Measurements from ENCODE around the gene CCK. TPM values are rescaled to one million over a fixed set of nuclear protein-coding genes. Genes with fewer than 3 reads are reported as not detected.

The CCK gene
- total RNA-seq, 1 donor from 2014 or later: not detected

DNA sequence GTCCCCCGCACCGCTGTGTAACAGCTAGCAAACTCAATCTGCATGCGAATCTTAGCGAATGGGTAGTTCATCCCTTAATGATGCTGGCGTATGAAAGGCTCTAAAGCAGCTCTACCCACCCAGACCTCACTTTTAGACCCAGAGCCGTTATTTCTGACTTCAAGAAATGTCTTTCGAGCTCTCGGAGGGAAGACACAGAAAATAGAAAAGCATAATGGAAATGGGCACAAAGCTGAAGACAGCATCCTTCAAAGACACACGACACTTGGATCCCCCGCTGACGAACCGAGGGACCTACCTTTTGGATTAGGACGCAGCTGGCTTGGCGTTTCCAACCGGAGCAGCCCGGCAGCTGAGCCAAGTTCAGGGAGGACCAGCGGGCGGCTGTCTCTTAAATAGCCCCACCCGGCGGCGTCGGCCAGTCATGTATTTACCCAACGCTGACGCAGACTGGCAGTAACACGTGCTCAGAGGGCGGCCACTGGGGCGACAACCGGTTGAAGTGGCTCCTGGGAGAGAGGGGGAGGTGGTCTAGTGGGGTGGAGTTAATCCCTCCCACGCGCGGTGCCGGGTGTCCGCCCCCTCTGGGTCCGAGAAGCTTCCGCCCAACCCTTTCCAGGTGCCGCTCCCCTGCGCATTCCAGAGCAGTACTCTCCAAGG lies 1.5 kb downstream of the CCK start:
- Histone ChIP-seq H3K27ac (no peak overlapping the region), H3K4me3 (no peak overlapping the region), H3K4me1 (peaks cover 27% of the 10 kb centered on the region), H3K27me3 (no peaks in the 10 kb centered on the region), H3K36me3 (no peaks in the 10 kb centered on the region), H3K9me3 (no peaks in the 10 kb centered on the region)
- DNase-seq (ENCODE audit: extremely low spot score in 2 of 2): no peak
- TF ChIP-seq POLR2AphosphoS5 (IDR thresholded peaks at IDR 0.05; ENCODE audit: insufficient read depth in 1 of 2, low read depth in 1 of 2) (no peak), CTCF (IDR thresholded peaks at IDR 0.05) (no peak), POLR2A (IDR thresholded peaks at IDR 0.05) (no peak)
- intact Hi-C loops (cut with DNase I): no loop called here

DNA sequence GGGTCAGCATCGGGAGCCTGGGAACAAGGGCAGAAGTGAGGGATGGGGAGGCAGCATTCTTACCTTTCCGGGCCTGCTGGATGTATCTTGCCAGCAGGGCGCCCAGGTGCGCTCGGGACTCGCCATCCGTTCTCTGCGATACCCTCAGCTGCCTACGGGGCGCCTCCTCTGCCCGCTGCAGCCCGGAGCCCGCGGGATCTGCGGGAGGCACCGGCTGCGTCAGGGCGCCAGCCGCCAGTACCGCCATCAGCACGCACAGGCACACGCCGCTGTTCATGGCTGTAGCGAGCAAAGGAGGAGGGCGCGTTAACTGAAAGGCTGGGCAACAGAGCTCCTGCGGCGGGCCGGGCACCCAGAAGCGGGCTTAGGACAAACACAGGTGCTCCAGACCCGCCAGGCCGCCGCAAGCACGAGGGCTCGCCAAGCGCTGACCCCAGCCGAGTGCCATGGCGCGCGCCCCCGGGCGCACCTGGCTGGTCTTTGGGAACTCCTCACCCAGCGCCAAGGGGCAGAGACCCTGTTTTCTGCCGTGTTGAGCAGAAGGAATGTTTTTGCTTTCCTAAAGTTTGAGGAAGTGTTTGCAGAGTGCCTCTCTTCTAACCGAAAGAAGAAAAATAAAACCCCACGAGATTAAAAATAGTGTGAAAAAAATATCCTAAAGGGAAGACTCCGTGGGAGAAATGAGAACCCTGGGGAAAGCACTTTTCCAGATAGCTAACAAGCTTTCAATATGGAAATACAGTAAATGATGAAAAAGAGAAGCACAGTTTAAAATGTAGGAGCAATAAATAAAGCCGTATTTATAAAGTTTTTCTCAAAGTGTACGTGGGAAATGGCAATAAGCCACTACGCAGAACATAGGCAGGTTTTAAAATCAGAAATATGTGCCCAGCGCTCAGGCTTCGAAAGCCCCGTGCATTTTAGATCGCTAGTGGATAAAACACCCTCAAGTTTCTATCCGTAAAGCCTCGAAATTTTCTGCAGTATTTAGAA lies 2.3 kb downstream of the CCK start:
- H3K36me3 ChIP-seq: no peaks in the 10 kb centered on the region
- intact Hi-C loops (cut with DNase I): no loop called here
- no peaks in the 10 kb centered on the region for H3K9me3 ChIP-seq
- peak overlapping the region in 1 of 2 donors; percentile 16 for H3K4me3 ChIP-seq
- no peak overlapping the region for H3K27ac ChIP-seq
- TF ChIP-seq POLR2A (IDR thresholded peaks at IDR 0.05) (no peak), POLR2AphosphoS5 (IDR thresholded peaks at IDR 0.05; ENCODE audit: insufficient read depth in 1 of 2, low read depth in 1 of 2) (no peak), CTCF (IDR thresholded peaks at IDR 0.05) (no peak)
- no peaks in the 10 kb centered on the region for H3K27me3 ChIP-seq
- no peak for DNase-seq (ENCODE audit: extremely low spot score in 2 of 2)
- peaks cover 27% of the 10 kb centered on the region for H3K4me1 ChIP-seq

- peaks cover 27% of the 10 kb centered on the region for H3K4me1 ChIP-seq
- H3K27ac ChIP-seq: no peak overlapping the region
- no peak for DNase-seq (ENCODE audit: extremely low spot score in 2 of 2)
- H3K36me3 ChIP-seq: no peaks in the 10 kb centered on the region
- no peaks in the 10 kb centered on the region for H3K27me3 ChIP-seq
- no peak overlapping the region for H3K4me3 ChIP-seq
- no peaks in the 10 kb centered on the region for H3K9me3 ChIP-seq
- TF ChIP-seq POLR2A (IDR thresholded peaks at IDR 0.05): no peak
- TF ChIP-seq POLR2AphosphoS5 (IDR thresholded peaks at IDR 0.05; ENCODE audit: insufficient read depth in 1 of 2, low read depth in 1 of 2): no peak
- no peak for TF ChIP-seq CTCF (IDR thresholded peaks at IDR 0.05)
- intact Hi-C loops (cut with DNase I): no loop called here
Measured at GRCh38 chr3:42262525-42262924, 3.5 kb downstream of the CCK start.

DNA sequence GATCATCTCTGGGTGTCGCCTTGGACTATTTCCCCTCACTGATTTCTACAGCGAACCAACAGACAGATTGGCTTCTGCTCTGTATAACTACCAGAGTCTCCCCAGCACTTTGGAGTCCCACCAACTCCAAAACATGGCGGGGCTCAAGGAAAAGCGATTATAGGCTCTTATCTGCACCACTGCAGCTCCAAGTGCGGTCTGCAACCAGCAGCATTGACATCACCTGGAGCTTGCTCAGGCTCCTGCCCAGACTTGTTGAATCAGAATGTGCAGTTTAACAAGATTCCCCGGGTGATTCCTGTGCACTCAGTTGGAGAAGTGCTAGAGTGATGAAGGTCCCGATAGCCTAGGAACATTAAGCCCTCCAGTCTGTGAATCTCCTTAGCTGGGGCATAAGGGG lies 9.0 kb downstream of the CCK start:
- intact Hi-C loops (cut with DNase I): no loop called here
- Histone ChIP-seq H3K4me3 (no peak overlapping the region), H3K4me1 (no peaks in the 10 kb centered on the region), H3K27me3 (no peaks in the 10 kb centered on the region), H3K9me3 (no peaks in the 10 kb centered on the region), H3K36me3 (no peaks in the 10 kb centered on the region), H3K27ac (no peak overlapping the region)
- TF ChIP-seq POLR2AphosphoS5 (IDR thresholded peaks at IDR 0.05; ENCODE audit: insufficient read depth in 1 of 2, low read depth in 1 of 2) (no peak), CTCF (IDR thresholded peaks at IDR 0.05) (no peak), POLR2A (IDR thresholded peaks at IDR 0.05) (no peak)
- no peak for DNase-seq (ENCODE audit: extremely low spot score in 2 of 2)
